Activated T-cell treated with anti-CD3 and anti-CD28 coated beads, Interleukin-2, amount 50 U/mL, for 48 hours (primary cell): ENCODE data around the gene PROK2.

Experiments
- DNase-seq, 2 experiments: peaks; one replicate each; pipeline ENCODE4 v3.0.0-alpha.2; 2020

Gene PROK2

DNA sequence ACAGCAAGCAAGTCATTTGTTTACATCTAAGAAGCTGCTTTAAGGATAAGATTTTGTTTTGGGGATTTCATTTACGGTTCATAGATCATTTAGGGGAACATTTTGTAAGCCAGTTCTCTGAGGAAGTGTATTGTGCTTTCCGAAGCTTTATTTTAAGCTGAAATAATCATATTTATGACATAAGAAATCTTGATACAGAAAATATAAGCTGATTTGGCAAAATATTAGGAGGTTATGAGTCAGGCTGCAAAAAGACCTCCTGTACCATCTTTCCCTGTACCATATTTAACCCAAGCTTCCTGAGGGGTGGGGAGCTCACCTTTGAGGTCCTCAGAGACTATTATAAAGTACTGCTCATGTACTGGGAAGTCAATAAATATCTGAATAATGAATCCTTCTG is 51.6 kb downstream of the PROK2 start:
- DNase-seq: no peak

DNA sequence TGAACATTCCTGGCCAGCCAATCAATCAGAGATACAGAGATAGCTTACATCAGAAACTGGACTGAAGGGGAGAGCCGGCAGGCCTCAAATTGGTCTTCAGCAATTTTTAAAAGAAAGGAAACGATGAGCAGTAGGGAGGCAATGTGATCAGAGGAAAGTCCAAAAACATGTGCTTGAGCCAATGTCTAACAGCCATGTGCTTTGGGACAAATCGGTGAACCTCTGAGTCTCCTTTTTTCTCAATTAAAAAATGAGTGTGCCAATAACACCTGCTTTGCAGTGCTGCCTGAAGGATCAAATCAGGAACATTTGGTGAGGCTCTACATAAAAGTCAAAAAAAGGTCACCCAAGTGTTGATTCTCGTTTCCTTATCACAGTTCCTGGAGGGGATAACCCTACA is 52.3 kb downstream of the PROK2 start:
- no peak for DNase-seq

- DNase-seq: no peak
Observed at GRCh38 chr3:71728632-71729342, 56.2 kb downstream of the PROK2 start.

DNA sequence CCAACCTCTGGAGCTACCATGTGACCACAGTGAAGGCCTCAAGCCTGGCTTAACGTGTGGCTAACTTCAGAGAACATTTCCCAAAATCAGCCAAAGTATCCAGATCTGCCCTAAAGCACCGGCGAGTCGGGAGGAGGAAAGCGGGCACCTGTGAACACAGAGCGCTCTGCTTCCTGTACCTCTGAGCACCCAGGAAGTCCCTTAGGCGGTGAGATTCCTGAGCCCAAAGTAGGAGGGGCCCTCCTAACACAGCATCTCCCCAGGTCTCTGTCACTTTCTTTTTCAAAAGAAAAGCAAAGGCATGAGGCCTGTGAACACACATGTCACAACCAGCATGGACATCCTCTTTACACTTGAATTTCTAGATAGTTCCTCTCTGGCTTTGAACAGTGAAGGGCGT is 58.8 kb downstream of the PROK2 start:
- peak; percentile 57 to 59 for DNase-seq

DNA sequence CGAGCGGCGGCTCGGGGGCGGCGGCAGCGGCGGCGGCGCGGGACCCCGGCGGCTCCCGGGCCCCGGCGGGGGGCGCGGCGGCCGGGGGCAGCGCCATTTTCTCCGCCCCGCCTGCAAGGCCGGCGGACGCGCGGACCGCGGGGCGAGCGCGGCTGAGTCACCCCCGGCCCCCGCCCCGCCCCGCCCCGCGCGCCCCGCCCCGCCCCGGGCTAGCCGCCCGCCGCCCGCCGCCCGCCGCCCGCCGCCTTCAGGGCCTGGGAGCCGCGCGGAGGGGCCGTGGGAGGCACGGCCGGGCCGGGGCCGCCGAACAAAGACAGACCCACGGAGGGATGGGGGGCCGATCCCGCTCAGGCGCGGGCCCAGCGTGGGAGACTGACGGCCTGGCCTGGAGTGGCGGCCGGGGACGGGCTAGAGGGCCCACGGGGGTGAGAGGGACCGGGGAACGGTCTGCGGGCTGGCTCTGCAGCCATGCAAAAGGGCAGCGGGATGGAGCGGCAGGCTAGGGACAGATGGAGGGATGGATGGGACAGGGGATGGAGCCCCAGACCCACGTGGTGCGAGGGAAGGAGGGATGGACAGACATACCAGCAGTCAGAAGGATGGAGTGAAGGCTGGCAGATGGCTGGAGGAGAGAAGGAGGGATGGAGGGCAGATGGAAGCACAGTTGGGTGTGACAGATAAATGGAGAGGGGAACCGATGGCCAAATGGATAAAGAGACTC is 59.5 kb downstream of the PROK2 start, which contains the start of gene EIF4E3:
EIF4E3 (minus strand) TSS at position 132 of the 721 bp plus-strand sequence; CDS start at position 97, 35 bp downstream.
- peak; percentile 62 to 71 for DNase-seq

DNA sequence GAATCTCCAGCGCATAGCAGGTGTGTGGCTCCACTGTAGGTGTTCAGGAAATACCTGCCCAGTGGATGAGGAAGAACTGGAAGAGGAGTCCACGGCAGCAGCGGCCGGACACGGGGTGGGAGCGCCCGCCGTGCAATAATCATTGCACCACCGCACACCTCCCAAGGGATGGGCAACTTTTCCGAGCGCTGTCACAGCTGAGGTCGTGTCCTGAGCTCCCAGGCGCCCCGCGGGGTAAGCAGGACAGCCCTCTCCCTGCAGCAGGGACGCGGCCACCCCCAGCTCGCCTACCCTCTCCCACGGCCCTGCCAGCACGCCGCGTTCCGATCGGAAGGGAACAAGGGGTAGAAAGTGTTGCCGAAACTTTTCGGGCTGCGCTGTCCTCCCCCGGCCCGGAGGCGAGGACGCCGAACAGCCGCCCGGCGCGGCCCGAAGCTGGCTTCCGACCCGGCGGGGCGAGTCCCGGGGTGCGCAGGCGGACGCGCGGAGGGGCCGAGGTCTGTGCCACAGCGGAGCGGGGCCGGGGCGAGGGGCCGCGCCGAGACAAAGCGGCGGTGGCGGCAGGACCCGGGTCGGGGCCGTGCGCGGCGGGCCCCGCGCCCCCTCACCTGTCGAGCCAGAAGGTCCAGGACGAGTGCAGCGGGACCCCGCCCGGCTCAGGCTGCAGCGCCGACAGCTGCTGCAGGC is 60.2 kb downstream of the PROK2 start:
- DNase-seq: peak; percentile 61 to 69

- no peak for DNase-seq
Observed at GRCh38 chr3:71724171-71724453, 60.8 kb downstream of the PROK2 start.

DNA sequence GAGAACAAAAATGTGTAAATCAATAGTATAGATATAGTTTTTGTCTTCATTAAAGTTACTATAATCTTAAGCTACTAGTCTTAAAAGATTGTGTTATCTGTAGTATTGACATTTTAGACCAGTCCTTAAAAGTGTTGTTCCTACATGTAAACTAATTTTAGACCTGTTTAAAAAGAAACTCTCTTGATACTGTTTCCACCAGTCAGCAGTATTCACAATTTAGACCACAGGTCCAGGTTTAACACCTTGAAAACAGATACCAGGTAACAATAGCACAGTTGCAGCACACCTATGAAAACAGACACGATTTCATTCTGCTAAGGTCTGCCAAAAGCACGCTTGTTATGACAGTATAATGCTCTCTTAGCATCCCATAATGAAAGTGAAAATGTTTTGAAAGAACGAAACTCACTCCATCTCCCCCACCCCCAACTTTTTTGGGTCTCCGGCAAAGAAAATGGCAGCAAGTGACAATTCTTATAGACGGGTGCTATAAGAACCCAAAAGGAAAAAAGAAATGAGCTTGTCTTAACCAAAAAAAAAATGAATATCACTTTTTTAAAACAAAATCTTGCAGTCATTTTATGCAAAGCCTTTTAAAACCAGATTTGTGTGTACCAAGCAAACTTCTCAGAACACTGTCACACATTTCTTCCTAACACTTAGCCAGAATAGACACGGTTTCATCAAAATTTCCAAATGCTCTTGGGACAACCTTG is 61.3 kb downstream of the PROK2 start:
- DNase-seq: peak in 1 of 2 experiments; percentile 60

GRCh38 chr3:71722693-71723092 is 62.3 kb downstream of the PROK2 start:
- DNase-seq: no peak
